ENCODE measurements around the gene FBXL13.
"Not testable (repeated sequence)": the region's sequence is repeated elsewhere in the genome, so short reads cannot be mapped to it uniquely, and the experiment has no call there.

DNA sequence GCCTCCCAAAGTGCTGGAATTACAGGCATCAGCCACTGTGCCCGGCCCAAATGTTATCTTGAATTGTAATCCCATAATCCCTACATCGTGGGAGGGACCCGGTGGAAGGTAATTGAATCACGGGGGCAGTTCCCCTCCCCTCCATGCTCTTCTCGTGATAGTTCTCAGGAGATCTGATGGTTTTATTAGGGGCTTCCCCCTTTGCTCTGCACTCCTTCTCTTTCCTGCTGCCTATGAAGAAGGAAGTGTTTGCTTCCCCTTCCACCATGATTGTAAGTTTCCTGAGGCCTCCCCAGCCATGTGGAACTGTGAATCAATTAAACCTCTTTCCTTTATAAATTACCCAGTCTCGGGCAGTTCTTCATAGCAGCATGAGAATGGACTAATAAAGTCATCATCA, 3.6 kb upstream of the FBXL13 start:
- not testable (repeated sequence) for TF ChIP-seq CTCF (IDR thresholded peaks at IDR 0.05; ENCODE audit: insufficient read depth, low read length); GABPA (IDR thresholded peaks at IDR 0.05; ENCODE audit: low read depth)
- TF ChIP-seq, protein P1, sequence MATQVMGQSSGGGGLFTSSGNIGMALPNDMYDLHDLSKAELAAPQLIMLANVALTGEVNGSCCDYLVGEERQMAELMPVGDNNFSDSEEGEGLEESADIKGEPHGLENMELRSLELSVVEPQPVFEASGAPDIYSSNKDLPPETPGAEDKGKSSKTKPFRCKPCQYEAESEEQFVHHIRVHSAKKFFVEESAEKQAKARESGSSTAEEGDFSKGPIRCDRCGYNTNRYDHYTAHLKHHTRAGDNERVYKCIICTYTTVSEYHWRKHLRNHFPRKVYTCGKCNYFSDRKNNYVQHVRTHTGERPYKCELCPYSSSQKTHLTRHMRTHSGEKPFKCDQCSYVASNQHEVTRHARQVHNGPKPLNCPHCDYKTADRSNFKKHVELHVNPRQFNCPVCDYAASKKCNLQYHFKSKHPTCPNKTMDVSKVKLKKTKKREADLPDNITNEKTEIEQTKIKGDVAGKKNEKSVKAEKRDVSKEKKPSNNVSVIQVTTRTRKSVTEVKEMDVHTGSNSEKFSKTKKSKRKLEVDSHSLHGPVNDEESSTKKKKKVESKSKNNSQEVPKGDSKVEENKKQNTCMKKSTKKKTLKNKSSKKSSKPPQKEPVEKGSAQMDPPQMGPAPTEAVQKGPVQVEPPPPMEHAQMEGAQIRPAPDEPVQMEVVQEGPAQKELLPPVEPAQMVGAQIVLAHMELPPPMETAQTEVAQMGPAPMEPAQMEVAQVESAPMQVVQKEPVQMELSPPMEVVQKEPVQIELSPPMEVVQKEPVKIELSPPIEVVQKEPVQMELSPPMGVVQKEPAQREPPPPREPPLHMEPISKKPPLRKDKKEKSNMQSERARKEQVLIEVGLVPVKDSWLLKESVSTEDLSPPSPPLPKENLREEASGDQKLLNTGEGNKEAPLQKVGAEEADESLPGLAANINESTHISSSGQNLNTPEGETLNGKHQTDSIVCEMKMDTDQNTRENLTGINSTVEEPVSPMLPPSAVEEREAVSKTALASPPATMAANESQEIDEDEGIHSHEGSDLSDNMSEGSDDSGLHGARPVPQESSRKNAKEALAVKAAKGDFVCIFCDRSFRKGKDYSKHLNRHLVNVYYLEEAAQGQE (IDR thresholded peaks at IDR 0.05; ENCODE audit: insufficient replicate concordance, low read depth), result not testable (repeated sequence)
